SKM-1 (cell line): Measurements from ENCODE around the gene MVD.

Source experiments
- DNase-seq: peaks from one replicate; lab custom pipeline; 2025; ENCODE audit not compliant: unreplicated experiment; lab: John Stamatoyannopoulos, UW

MVD gene

GRCh38 chr16:88642881-88643643, 19.8 kb downstream of the MVD start:
- DNase-seq: no peak

GRCh38 chr16:88640498-88641247, 22.2 kb downstream of the MVD start:
- no peak for DNase-seq

- DNase-seq: no peak
Observed at GRCh38 chr16:88640039-88640495, 22.8 kb downstream of the MVD start.

- no peak for DNase-seq
Observed at GRCh38 chr16:88639231-88640038, 23.5 kb downstream of the MVD start.

GRCh38 chr16:88638323-88639230, 24.3 kb downstream of the MVD start, which contains the start of gene IL17C:
TSS of gene IL17C (plus strand) at chr16:88638572. CDS start at chr16:88638642, 70 bp downstream.
- DNase-seq: no peak

GRCh38 chr16:88636488-88637265, 26.2 kb downstream of the MVD start:
- no peak for DNase-seq

GRCh38 chr16:88635671-88636319, 27.1 kb downstream of the MVD start:
- no peak for DNase-seq

- no peak for DNase-seq
Observed at GRCh38 chr16:88634994-88635670, 27.8 kb downstream of the MVD start.

- DNase-seq: no peak
Observed at GRCh38 chr16:88634141-88634993, 28.5 kb downstream of the MVD start.

- DNase-seq: no peak
Observed at GRCh38 chr16:88633684-88634140, 29.2 kb downstream of the MVD start.

- DNase-seq: no peak
Observed at GRCh38 chr16:88632587-88632930, 30.3 kb downstream of the MVD start.

- no peak for DNase-seq
Observed at GRCh38 chr16:88631920-88632586, 30.8 kb downstream of the MVD start.

GRCh38 chr16:88631384-88631783, 31.5 kb downstream of the MVD start:
- DNase-seq: no peak

- no peak for DNase-seq
Observed at GRCh38 chr16:88630941-88631340, 31.9 kb downstream of the MVD start.

GRCh38 chr16:88630433-88630832, 32.5 kb downstream of the MVD start:
- DNase-seq: no peak

GRCh38 chr16:88629835-88630234, 33.1 kb downstream of the MVD start:
- DNase-seq: no peak

- no peak for DNase-seq
Observed at GRCh38 chr16:88628512-88628974, 34.3 kb downstream of the MVD start.
